GM18517 (cell line): ENCODE data around the gene FRMD4A.

ENCODE experiments used
- ATAC-seq: cut with Tn5 transposase; IDR thresholded peaks from one replicate; pipeline ENCODE4 v1.9.1; 2021; ENCODE audit warnings: mild to moderate bottlenecking, moderate library complexity; ENCODE audit not compliant: unreplicated experiment

FRMD4A gene

GRCh38 chr10:13699216-13699615 lies 631.5 kb downstream of the FRMD4A start:
- no peak for ATAC-seq

DNA sequence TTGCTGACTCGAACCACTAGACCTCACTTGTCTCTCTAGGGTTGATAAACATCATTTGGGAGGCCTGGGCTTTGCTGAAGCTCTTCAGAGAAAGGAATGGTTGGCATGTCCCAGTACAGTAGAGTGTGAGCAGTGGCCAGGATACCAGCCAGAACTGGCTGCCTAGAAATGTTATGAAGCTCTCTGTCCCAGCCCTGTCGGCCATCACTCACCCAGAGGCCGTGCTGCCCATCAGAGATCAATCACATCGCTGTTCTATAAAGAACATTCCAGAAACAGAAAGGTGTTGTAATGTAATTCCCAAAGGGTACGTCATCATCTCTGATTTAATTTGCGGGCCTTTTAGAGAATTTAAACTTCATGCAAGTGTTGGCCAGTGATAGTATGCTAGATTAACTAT lies 632.5 kb downstream of the FRMD4A start:
- no peak for ATAC-seq

DNA sequence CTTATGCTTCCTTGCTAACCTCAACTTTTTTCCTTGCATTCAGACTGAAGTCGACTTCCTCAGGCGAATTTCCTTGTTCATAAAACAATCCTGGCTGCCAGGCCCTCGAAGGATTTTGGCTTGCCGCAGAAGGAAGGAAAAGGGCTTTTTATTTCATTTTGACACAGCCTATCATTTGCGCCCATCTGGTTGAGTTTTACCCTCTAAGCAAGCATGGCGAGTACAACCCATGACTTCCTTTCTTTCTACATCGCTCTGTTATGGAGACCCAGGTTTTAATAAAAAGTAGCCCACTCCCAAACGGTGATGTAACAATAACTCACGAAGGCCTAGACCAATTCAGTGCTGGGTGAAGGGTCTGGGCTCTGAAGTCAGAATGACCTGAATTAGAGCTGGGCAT lies 634.7 kb downstream of the FRMD4A start:
- no peak for ATAC-seq

- no peak for ATAC-seq
Measured at GRCh38 chr10:13695588-13695987, 635.1 kb downstream of the FRMD4A start.

DNA sequence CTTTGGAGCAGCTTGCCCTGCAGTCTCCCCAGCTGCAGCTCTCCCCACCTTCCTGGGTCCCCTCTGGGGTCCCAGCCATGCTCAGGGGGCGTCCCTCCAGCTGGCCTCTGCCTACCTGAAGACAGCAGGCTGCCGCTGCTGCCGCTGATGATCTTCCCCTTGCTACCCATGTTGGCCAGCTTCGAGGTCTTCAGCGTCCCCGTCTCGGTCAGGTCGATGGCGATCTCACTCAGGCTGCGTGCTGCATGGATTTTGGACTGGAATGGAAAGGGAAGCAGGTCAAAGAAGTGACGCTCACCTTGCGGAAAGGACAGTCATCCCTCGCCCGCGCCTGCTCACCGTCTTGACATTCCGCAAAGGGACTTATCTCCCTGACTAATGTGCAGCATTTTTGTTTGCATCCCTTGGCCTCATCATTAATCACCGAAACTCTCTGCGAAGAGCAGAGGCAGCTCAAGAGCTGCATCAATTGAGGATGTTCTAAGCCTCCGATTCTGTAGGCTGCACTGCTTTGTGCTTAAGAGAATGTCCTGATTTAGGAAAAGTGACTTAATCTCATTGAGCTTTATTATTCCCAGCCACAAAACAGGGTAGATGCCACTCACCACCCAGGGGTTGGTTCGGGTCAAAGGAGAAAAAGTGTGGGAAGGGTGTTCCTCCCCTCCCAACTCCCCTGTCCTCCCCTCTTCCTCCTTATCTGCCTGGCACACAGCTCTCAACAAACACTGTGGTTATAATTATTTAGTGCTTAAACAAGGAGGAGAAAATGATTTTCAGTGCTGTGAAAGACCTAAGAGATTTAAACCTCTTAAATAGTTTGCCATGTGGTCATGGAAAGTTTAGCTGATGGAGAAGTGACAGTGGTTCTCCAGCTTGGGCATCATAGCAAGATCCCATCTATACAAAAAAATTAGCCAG lies 636.7 kb downstream of the FRMD4A start:
- no peak for ATAC-seq

DNA sequence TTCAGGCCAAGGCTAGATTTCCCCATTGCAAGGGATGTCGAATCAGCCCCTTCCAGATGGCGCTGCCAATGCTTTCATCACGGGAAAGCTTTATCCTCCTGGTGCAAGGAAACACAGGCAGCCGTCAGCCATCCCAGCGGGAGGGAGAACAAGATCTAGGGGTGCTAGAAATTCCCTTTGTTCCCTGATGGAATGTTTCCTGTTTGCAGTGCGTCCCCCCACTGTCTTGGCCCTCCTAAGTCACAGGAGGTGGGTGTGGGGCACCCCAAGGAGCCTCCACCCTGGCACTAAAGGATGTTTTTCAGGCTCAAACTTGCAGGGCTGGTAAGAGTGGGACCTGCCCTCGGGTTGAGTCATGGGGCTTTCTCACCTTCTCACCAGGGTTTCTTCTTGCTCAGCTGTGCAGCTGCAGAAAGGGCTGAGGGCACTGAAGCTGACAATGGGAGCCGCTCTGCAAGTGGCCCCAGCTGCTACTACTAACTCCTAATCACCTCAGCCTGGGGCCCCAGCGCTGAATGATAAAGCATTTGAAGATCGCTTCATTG lies 640.4 kb downstream of the FRMD4A start:
- ATAC-seq = no peak

DNA sequence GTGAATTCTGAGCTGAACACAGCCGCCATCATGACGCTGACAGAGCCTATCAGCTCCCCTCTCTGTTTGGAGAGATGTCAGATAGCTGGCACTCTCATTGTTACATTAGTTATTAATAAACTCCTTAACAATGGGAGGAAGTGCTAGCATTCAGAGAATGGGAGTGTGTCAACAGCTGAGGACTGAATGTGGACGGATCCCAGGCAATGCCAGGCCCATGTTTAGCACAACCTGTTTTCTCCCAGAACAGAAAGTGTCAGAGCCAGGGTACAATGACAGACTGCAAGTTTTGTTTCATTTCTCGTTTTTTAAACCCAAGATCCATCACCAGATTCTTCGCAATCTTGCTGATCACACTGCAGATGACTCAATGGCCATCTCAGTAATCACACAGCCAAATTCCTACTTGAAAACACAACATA lies 644.4 kb downstream of the FRMD4A start:
- no peak for ATAC-seq

DNA sequence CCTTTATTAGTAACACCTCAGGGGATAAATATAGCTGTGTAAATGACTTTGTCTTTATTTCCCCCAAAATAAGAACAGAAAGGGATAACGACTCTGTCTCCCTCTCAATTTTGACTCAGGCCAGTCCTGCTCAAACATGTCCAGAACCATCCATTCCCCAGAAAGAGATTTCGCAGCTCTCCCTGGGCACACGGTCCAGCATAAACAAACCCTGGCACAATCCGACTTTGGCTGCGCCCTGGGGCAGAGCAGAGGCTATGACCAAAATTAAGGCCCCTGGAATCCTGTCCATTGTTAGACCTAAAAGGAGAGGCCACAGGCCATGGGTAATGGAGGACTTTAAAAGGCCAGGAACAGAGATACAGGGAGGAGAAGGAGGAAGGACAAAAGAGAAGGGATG lies 644.8 kb downstream of the FRMD4A start:
- no peak for ATAC-seq

GRCh38 chr10:13684806-13685482 lies 645.8 kb downstream of the FRMD4A start:
- no peak for ATAC-seq

- no peak for ATAC-seq
Measured at GRCh38 chr10:13684252-13684791, 646.4 kb downstream of the FRMD4A start.

GRCh38 chr10:13683017-13683416 lies 647.7 kb downstream of the FRMD4A start:
- ATAC-seq = no peak

DNA sequence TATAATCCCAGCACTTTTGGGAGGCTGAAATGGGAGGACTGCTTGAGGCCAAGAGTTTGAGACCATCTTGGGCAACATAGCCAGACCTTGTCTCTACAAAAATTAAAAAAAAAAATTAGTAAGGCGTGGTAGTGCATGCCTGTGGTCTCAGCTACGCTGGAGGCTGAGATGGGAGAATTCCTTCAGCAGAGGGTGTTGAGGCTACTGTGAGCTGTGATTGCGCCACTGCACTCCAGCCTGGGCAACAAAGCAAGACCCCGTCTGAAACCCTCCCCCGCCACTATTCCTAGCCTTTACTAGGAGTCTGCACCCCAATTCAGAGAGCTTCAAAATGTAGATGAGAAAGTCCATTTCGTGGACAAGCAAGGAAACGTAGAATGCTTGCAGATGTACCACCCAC lies 648.8 kb downstream of the FRMD4A start:
- ATAC-seq = no peak

- no peak for ATAC-seq
Measured at GRCh38 chr10:13681528-13681927, 649.2 kb downstream of the FRMD4A start.

DNA sequence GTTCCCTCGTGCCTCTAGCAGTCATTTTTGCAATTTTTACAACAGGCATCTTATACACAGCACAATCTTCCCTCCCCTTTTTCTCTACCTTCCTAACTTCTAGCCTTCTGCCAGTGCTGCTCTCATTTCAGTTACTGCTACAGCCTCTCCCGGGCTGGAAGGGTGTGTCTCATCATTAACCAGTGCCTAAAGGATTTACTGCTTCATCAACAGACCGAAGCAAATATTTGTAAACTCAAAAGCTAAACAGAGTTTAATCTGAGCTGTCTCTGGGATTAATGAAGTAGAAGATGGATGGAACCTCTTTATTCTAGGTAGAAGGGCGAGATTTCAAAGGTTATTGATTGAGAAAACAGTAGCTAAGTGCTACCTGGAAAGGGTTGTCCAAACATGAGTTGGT lies 649.6 kb downstream of the FRMD4A start:
- no peak for ATAC-seq

GRCh38 chr10:13678101-13678843 lies 652.5 kb downstream of the FRMD4A start:
- no peak for ATAC-seq

GRCh38 chr10:13674645-13675588 lies 655.8 kb downstream of the FRMD4A start:
- ATAC-seq = no peak

DNA sequence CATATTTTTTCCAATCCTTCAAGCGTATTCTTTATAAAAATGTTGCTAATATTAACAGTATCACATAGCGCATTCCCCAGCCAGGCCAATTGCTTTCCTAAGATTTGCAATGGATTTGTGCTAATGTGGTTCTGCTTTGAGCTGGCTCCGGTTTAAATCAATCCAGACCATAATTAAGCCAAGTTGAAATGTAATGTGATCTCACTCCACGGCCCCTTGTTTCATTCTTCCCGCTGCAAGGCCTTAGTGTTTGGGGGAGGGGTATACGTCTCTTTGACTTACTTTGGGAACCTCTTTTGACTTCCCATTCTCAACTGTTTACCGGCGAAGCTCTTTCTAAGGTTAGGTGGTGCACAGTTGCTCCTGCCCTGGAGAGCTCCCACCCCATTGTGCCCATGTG lies 657.6 kb downstream of the FRMD4A start:
- no peak for ATAC-seq

- ATAC-seq = no peak
Measured at GRCh38 chr10:13672548-13672947, 658.2 kb downstream of the FRMD4A start.

DNA sequence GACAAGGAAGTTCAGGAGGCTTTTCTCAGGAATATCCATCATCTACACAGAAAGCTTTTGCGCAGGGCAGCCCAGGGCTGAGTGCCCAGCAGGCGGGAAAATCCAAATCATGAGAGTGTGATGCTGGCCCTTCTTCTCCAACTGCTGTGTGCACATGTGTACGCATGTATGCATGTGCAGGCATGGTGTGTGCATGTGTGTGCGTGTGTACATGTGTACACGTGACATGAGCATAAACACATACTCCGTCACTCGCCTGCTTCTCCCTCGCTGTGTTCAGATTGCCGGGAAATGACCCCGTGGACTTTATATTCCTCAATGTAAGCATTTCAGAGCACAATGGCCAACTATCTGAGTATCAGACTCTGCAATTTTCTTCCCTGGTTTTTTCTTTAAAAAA lies 658.8 kb downstream of the FRMD4A start:
- ATAC-seq = no peak

DNA sequence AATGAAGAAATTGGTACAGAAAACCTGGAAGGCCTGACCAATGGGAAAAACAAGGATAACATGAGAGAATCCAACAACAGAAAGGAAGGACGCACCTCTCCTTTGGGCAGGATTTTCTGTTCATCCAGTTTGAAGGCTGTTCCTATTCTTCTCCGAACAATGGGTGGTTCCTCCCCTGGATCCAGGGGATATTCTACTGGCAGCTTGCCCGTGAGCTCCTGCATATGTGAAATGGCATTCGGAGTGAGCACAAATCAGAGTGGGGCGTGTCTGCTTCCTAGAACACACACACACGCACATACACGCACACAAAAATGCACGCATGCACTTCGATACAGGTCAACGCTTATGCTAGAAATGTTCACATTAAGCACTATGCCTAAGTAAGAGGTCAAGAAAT lies 660.4 kb downstream of the FRMD4A start:
- ATAC-seq = no peak
